CD14-positive monocyte (primary cell): ENCODE results near the gene SSTR3. TPM values are rescaled to one million over a fixed set of nuclear protein-coding genes. Genes with fewer than 3 reads are reported as not detected.

Experiments used
- DNase-seq, 3 donors: peaks; one replicate each; pipeline ENCODE4 v3.0.0-alpha.2; 2011 to 2022
- H2AFZ ChIP-seq: 2 replicates; pipeline ENCODE4 v1.6.0; 2012; ENCODE audit warnings: mild to moderate bottlenecking, low read depth, low read length, inconsistent platforms; ENCODE audit not compliant: insufficient read depth, poor library complexity, severe bottlenecking
- H3K27ac ChIP-seq, 2 donors: 1 replicate in 1 of 2; 2 replicates in 1 of 2; pipeline ENCODE4 v1.5.1; 2012 to 2013; ENCODE audit warnings: low read length in 2 of 2, control low read depth in 1 of 2, inconsistent platforms in 1 of 2, low read depth in 1 of 2, mild to moderate bottlenecking in 1 of 2
- H3K27me3 ChIP-seq, 2 donors: one replicate each; pipeline versions ENCODE4 v1.6.0 to v1.6.1; 2011 to 2013; ENCODE audit warnings: low read length in 2 of 2; ENCODE audit not compliant: control insufficient read depth in 2 of 2, insufficient read depth in 2 of 2
- H3K36me3 ChIP-seq, 2 donors: replicated peaks in 1 of 2; 1 replicate in 1 of 2; 2 replicates in 1 of 2; pipeline versions ENCODE4 v1.5.1 to v1.6.1; 2012 to 2013; ENCODE audit warnings: low read length in 2 of 2, control low read depth in 1 of 2, inconsistent platforms in 1 of 2, mild to moderate bottlenecking in 1 of 2; ENCODE audit not compliant: insufficient read depth in 2 of 2, control insufficient read depth in 1 of 2
- H3K4me1 ChIP-seq, 2 donors: 1 replicate in 1 of 2; 2 replicates in 1 of 2; pipeline versions ENCODE4 v1.5.1 to v1.6.1; 2012 to 2013; ENCODE audit warnings: low read length in 2 of 2, control low read depth in 1 of 2, inconsistent platforms in 1 of 2, mild to moderate bottlenecking in 1 of 2, moderate library complexity in 1 of 2; ENCODE audit not compliant: insufficient read depth in 2 of 2, control insufficient read depth in 1 of 2
- H3K4me2 ChIP-seq: replicated peaks from 2 replicates; pipeline ENCODE3; 2012; ENCODE audit warnings: low read length, moderate library complexity, mild to moderate bottlenecking; ENCODE audit not compliant: poor library complexity, severe bottlenecking; ENCODE audit errors: extremely low read depth
- H3K4me3 ChIP-seq, 3 experiments: fragments of 200-600 bp in 1 of 3; sonication (generic) in 1 of 3; replicated peaks in 1 of 3; 1 replicate in 2 of 3; 2 replicates in 1 of 3; pipeline ENCODE4 v1.5.1; 2011 to 2013; ENCODE audit warnings: low read length in 3 of 3, mild to moderate bottlenecking in 3 of 3, control low read depth in 2 of 3, low read depth in 2 of 3, inconsistent platforms in 1 of 3, moderate library complexity in 1 of 3
- H3K79me2 ChIP-seq: 2 replicates; pipeline ENCODE4 v1.6.0; 2012; ENCODE audit warnings: mild to moderate bottlenecking, control low read depth, inconsistent platforms, low read length, moderate library complexity; ENCODE audit not compliant: insufficient read depth
- H3K9ac ChIP-seq: 2 replicates; pipeline ENCODE4 v1.6.0; 2017; ENCODE audit warnings: low read length, mild to moderate bottlenecking; ENCODE audit not compliant: insufficient read depth, poor library complexity, severe bottlenecking
- H3K9me3 ChIP-seq, 2 donors: replicated peaks in 1 of 2; 1 replicate in 1 of 2; 2 replicates in 1 of 2; pipeline versions ENCODE4 v1.5.1 to v1.6.1; 2012 to 2013; ENCODE audit warnings: low read length in 2 of 2, control low read depth in 1 of 2; ENCODE audit not compliant: control insufficient read depth in 1 of 2, insufficient read depth in 1 of 2
- H4K20me1 ChIP-seq: 2 replicates; pipeline ENCODE4 v1.6.0; 2012; ENCODE audit warnings: mild to moderate bottlenecking, low read length, control low read depth, moderate library complexity; ENCODE audit not compliant: insufficient read depth
- H3K27ac Mint-ChIP-seq, 7 donors: one replicate each; pipeline ENCODE4 v1.8.0; 2020; ENCODE audit warnings: mild to moderate bottlenecking in 7 of 7, mixed read lengths in 7 of 7, moderate library complexity in 6 of 7, inconsistent platforms in 2 of 7
- H3K27me3 Mint-ChIP-seq, 3 donors: one replicate each; pipeline ENCODE4 v1.8.0; 2021 to 2022; ENCODE audit warnings: low read depth in 3 of 3, mild to moderate bottlenecking in 3 of 3, mixed read lengths in 3 of 3, moderate library complexity in 3 of 3, inconsistent platforms in 1 of 3
- H3K36me3 Mint-ChIP-seq, 2 donors: one replicate each; pipeline ENCODE4 v1.8.0; 2020; ENCODE audit warnings: mixed read lengths in 2 of 2, inconsistent platforms in 1 of 2, mild to moderate bottlenecking in 1 of 2
- H3K4me1 Mint-ChIP-seq: one replicate; pipeline ENCODE4 v1.8.0; 2020; ENCODE audit warnings: mild to moderate bottlenecking, mixed read lengths
- H3K4me3 Mint-ChIP-seq, 2 donors: one replicate each; pipeline ENCODE4 v1.8.0; 2020; ENCODE audit warnings: mild to moderate bottlenecking in 2 of 2, mixed read lengths in 2 of 2, moderate library complexity in 1 of 2
- H3K9me3 Mint-ChIP-seq, 7 donors: one replicate each; pipeline ENCODE4 v1.8.0; 2020 to 2022; ENCODE audit warnings: mixed read lengths in 7 of 7, mild to moderate bottlenecking in 6 of 7, moderate library complexity in 6 of 7, inconsistent platforms in 2 of 7
- WGBS: methylation state at CpG from one replicate; pipeline ENCODE4 v1.1.5; 2013; ENCODE audit warnings: missing lambda C conversion rate; ENCODE audit not compliant: insufficient coverage; 5-methylcytosine and 5-hydroxymethylcytosine counted together
- intact Hi-C, 2 donors: fragments of 100-400 bp; cut with micrococcal nuclease; formaldehyde crosslinking; loops; one replicate each; pipeline versions ENCODE4 v1.15.0 to v1.15.1; 2023
- polyA plus RNA-seq, 3 donors: library from polyadenylated mRNA; depleted of rRNA in 1 of 3; unstranded in 2 of 3; stranded (reverse) in 1 of 3; fragments of 300-500 nt in 2 of 3; fragments of >200 nt in 1 of 3; fragmentation: Illumina TruSeq in 2 of 3; gene quantifications; 1 replicate in 2 of 3; 2 replicates in 1 of 3; pipeline ENCODE4 v1.2.3, GENCODE V29; 2012 to 2021
- TF ChIP-seq, protein P1 (sequence below): fragments of 200-600 bp; IDR thresholded peaks from one replicate; pipeline ENCODE4 v1.8.0; 2022; ENCODE audit warnings: antibody characterized with exemption, mild to moderate bottlenecking

SSTR3 gene
- polyA plus RNA-seq, 3 donors: 0.04 TPM; not detected in 2

DNA sequence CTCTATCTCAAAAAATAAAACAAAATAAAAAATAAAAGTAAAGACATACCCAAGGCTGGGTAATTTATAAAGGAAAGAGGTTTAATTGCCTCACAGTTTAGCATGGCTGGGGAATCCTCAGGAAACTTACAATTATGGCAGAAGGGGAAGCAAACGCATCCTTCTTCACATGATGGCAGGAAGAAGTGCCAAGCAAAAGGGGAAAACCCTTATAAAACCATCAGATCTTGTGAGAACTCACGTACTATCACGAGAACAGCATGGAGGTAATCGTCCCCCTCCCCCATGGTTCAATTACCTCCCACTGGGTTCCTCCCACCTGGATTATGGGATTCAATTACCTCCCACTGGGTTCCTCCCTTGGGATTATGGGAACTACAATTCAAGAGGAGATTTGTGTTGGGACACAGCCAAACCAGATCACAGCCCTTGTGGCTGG lies 8.3 kb upstream of the SSTR3 start:
- TF ChIP-seq, protein P1, sequence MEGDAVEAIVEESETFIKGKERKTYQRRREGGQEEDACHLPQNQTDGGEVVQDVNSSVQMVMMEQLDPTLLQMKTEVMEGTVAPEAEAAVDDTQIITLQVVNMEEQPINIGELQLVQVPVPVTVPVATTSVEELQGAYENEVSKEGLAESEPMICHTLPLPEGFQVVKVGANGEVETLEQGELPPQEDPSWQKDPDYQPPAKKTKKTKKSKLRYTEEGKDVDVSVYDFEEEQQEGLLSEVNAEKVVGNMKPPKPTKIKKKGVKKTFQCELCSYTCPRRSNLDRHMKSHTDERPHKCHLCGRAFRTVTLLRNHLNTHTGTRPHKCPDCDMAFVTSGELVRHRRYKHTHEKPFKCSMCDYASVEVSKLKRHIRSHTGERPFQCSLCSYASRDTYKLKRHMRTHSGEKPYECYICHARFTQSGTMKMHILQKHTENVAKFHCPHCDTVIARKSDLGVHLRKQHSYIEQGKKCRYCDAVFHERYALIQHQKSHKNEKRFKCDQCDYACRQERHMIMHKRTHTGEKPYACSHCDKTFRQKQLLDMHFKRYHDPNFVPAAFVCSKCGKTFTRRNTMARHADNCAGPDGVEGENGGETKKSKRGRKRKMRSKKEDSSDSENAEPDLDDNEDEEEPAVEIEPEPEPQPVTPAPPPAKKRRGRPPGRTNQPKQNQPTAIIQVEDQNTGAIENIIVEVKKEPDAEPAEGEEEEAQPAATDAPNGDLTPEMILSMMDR: no peak
- DNase-seq: peak; percentile 33 to 79 (median 54)
- Histone ChIP-seq H3K9ac (no peak overlapping the region), H3K79me2 (peaks cover 1% of the 10 kb centered on the region), H3K36me3 (peaks cover 14 to 19% of the 10 kb centered on the region in 2 donors), H2AFZ (no peak overlapping the region), H3K9me3 (no peaks in the 10 kb centered on the region), H3K4me2 (no peak overlapping the region), H3K4me1 (peaks cover 48 to 57% of the 10 kb centered on the region in 2 donors), H3K27me3 (no peaks in the 10 kb centered on the region), H3K27ac (peak overlapping the region in 1 of 2 donors; percentile 29), H4K20me1 (peaks cover 19% of the 10 kb centered on the region), H3K4me3 (no peak overlapping the region)
- Mint-ChIP-seq H3K9me3 (peaks cover 1 to 11% (median 5%) of the 10 kb centered on the region in 7 donors), H3K27me3 (peaks cover 3 to 11% (median 9%) of the 10 kb centered on the region in 3 donors), H3K27ac (peak overlapping the region; percentile 70 to 84 (median 79)), H3K4me3 (no peak overlapping the region), H3K4me1 (peaks cover 65% of the 10 kb centered on the region), H3K36me3 (peaks cover 29% of the 10 kb centered on the region in 2 donors)
- WGBS: no CpG with 5 or more reads among the region's 4 CpGs
- intact Hi-C loops: no loop called here

DNA sequence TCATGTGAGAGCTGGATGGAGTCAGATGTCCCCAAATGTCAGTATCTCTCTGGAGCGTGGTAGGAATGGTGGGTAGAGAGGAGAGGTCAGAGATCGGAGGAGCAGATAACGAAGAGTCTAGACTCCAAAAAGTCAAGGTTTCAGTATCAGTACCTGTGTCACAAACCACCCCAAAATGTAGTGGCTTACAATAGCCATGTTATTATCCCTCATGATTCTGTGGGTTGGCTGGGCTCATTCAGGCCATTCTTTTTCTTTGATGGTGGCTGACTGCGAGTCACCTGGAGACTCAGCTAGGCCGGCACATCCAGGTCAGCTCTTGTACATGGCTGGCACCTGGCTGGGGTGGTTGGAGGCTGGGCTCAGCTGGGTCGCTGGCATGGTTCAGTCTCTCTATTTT lies 7.3 kb upstream of the SSTR3 start:
- Mint-ChIP-seq H3K27ac (peak overlapping the region in 1 of 7 donors; percentile 18), H3K9me3 (peaks cover 1 to 11% (median 6%) of the 10 kb centered on the region in 7 donors), H3K4me3 (no peak overlapping the region), H3K4me1 (peaks cover 55% of the 10 kb centered on the region), H3K27me3 (peaks cover 3 to 11% (median 9%) of the 10 kb centered on the region in 3 donors), H3K36me3 (peaks cover 18% of the 10 kb centered on the region in 2 donors)
- Histone ChIP-seq H4K20me1 (peaks cover 8% of the 10 kb centered on the region), H3K4me1 (peaks cover 39 to 47% of the 10 kb centered on the region in 2 donors), H3K4me3 (no peak overlapping the region), H2AFZ (no peak overlapping the region), H3K9me3 (no peaks in the 10 kb centered on the region), H3K36me3 (peaks cover 4 to 9% of the 10 kb centered on the region in 2 donors), H3K27me3 (no peaks in the 10 kb centered on the region), H3K4me2 (no peak overlapping the region), H3K27ac (no peak overlapping the region), H3K9ac (no peak overlapping the region), H3K79me2 (no peaks in the 10 kb centered on the region)
- TF ChIP-seq, protein P1: no peak
- WGBS: 100% methylated on average over 2 of the region's 6 CpGs
- intact Hi-C loops: no loop called here
- no peak for DNase-seq
